ENCODE data around the gene PRKAA1. TPM values are rescaled to one million over a fixed set of nuclear protein-coding genes. Genes with fewer than 3 reads are reported as not detected.
"Not testable (repeated sequence)": the region's sequence is repeated elsewhere in the genome, so short reads cannot be mapped to it uniquely, and the experiment has no call there.

The PRKAA1 gene
- total RNA-seq, 1 donor from 2014 or later = 39.2 TPM

GRCh38 chr5:40787986-40788385 is 10.2 kb downstream of the PRKAA1 start:
- Mint-ChIP-seq H3K4me1 (peaks cover 5% of the 10 kb centered on the region), H3K36me3 (ENCODE audit: low read depth) (peaks cover 17% of the 10 kb centered on the region), H3K4me3 (no peak overlapping the region), H3K27me3 (ENCODE audit: low read depth) (no peaks in the 10 kb centered on the region), H3K27ac (ENCODE audit: unreplicated experiment) (no peak overlapping the region), H3K9me3 (peaks cover 6% of the 10 kb centered on the region)
- no peak for DNase-seq (ENCODE audit: low read depth, low spot score)
- no peak for TF ChIP-seq CTCF (conservative IDR thresholded peaks at IDR 0.05)

- not testable (repeated sequence) for H3K4me3 Mint-ChIP-seq; H3K27ac Mint-ChIP-seq (ENCODE audit: unreplicated experiment); H3K4me1 Mint-ChIP-seq; H3K27me3 Mint-ChIP-seq (ENCODE audit: low read depth); H3K9me3 Mint-ChIP-seq; DNase-seq (ENCODE audit: low read depth, low spot score)
- peaks cover 17% of the 10 kb centered on the region for H3K36me3 Mint-ChIP-seq (ENCODE audit: low read depth)
These were observed 11.5 kb downstream of the PRKAA1 start for GRCh38 chr5:40786664-40787063.

GRCh38 chr5:40784916-40785315 is 13.3 kb downstream of the PRKAA1 start:
- no peak for TF ChIP-seq CTCF (conservative IDR thresholded peaks at IDR 0.05)
- H3K9me3 Mint-ChIP-seq = peaks cover 6% of the 10 kb centered on the region
- DNase-seq (ENCODE audit: low read depth, low spot score) = no peak
- H3K4me1 Mint-ChIP-seq = peaks cover 5% of the 10 kb centered on the region
- no peak overlapping the region for H3K4me3 Mint-ChIP-seq
- no peak overlapping the region for H3K27ac Mint-ChIP-seq (ENCODE audit: unreplicated experiment)
- H3K36me3 Mint-ChIP-seq (ENCODE audit: low read depth) = peaks cover 17% of the 10 kb centered on the region
- no peaks in the 10 kb centered on the region for H3K27me3 Mint-ChIP-seq (ENCODE audit: low read depth)

GRCh38 chr5:40784027-40784653 is 14.0 kb downstream of the PRKAA1 start:
- H3K9me3 Mint-ChIP-seq = peaks cover 6% of the 10 kb centered on the region
- DNase-seq (ENCODE audit: low read depth, low spot score) = no peak
- no peaks in the 10 kb centered on the region for H3K27me3 Mint-ChIP-seq (ENCODE audit: low read depth)
- no peak overlapping the region for H3K4me3 Mint-ChIP-seq
- TF ChIP-seq CTCF (conservative IDR thresholded peaks at IDR 0.05) = no peak
- H3K4me1 Mint-ChIP-seq = peaks cover 5% of the 10 kb centered on the region
- no peak overlapping the region for H3K27ac Mint-ChIP-seq (ENCODE audit: unreplicated experiment)
- H3K36me3 Mint-ChIP-seq (ENCODE audit: low read depth) = peaks cover 17% of the 10 kb centered on the region

GRCh38 chr5:40781843-40782409 is 16.2 kb downstream of the PRKAA1 start:
- no peak for DNase-seq (ENCODE audit: low read depth, low spot score)
- TF ChIP-seq CTCF (conservative IDR thresholded peaks at IDR 0.05) = no peak
- no peaks in the 10 kb centered on the region for H3K27me3 Mint-ChIP-seq (ENCODE audit: low read depth)
- peaks cover 3% of the 10 kb centered on the region for H3K36me3 Mint-ChIP-seq (ENCODE audit: low read depth)
- H3K4me1 Mint-ChIP-seq = peaks cover 5% of the 10 kb centered on the region
- H3K9me3 Mint-ChIP-seq = no peaks in the 10 kb centered on the region
- no peak overlapping the region for H3K4me3 Mint-ChIP-seq
- no peak overlapping the region for H3K27ac Mint-ChIP-seq (ENCODE audit: unreplicated experiment)

GRCh38 chr5:40780858-40781257 is 17.3 kb downstream of the PRKAA1 start:
- no peak for TF ChIP-seq CTCF (conservative IDR thresholded peaks at IDR 0.05)
- Mint-ChIP-seq H3K4me3 (no peak overlapping the region), H3K27ac (ENCODE audit: unreplicated experiment) (no peak overlapping the region), H3K4me1 (peaks cover 5% of the 10 kb centered on the region), H3K9me3 (no peaks in the 10 kb centered on the region), H3K36me3 (ENCODE audit: low read depth) (peaks cover 10% of the 10 kb centered on the region), H3K27me3 (ENCODE audit: low read depth) (no peaks in the 10 kb centered on the region)
- DNase-seq (ENCODE audit: low read depth, low spot score) = no peak

Data from neural crest cell (in vitro differentiated cells).